GM18508 (cell line): Measurements from ENCODE around the gene RPS6KB2.
"Not testable (repeated sequence)": the region's sequence is repeated elsewhere in the genome, so short reads cannot be mapped to it uniquely, and the experiment has no call there.

Experiments
- ATAC-seq: cut with Tn5 transposase; IDR thresholded peaks from one replicate; pipeline ENCODE4 v1.9.1; 2021; ENCODE audit warnings: moderate number of reproducible peaks; ENCODE audit not compliant: insufficient read depth, unreplicated experiment

The RPS6KB2 gene

DNA sequence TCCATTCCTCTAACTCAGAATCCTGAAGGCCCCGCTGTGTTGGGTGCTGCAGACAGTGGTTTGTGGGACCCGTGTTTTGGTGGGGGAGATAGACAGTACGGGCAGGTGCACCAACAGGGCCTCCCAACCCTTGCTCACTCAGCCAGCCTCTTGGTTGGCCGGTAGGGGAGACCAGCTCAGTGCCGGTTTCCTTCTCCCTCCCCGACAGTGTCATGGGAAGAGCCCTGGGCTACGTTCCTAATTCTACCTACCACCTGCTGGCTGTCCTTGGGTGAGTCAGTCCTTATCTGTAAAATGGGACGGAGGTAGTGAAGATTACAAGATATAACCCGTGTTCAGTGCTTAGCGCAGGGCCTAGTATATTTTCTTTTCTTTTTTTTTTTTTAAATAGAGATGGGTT is 34.9 kb downstream of the RPS6KB2 start:
- no peak for ATAC-seq

DNA sequence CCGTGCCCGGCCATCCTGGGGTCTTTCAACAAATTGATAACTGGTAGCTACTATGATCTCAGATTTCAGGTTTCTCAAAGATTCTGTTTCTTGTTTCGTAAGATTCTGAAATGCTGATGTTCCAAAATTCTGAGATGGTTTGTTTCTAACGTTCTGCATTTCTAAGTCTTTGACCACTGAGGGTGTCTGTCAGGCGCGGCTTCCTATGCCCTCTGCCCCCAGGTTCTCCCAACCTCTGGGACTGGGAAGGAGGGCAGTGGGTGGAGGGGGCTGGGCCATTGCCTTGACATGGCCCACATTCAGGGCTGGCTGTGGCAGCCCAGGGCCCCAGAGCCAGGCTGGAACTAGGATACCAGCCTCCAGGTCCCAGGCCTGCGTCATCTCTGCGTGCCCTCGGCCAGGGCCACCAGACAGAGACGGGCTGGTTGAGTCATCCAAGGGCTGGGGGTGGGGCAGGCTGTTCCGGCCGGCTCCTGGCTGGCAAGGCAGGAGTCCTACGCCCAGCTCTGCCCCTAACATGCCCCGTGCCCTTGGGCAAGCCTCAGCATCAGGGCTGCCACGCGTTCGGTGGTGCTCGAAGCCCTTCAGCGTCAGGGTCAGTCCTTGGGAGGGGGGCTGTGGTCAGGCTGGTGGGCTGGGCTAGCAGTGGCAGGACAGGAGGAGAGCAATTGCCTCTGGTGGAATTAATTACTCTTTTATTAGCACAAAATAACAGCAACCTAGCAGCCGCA is 35.6 kb downstream of the RPS6KB2 start:
- ATAC-seq = no peak

- ATAC-seq = no peak
These were observed 36.3 kb downstream of the RPS6KB2 start for GRCh38 chr11:67464411-67465188.

- ATAC-seq = no peak
These were observed 36.9 kb downstream of the RPS6KB2 start for GRCh38 chr11:67465189-67465510.

DNA sequence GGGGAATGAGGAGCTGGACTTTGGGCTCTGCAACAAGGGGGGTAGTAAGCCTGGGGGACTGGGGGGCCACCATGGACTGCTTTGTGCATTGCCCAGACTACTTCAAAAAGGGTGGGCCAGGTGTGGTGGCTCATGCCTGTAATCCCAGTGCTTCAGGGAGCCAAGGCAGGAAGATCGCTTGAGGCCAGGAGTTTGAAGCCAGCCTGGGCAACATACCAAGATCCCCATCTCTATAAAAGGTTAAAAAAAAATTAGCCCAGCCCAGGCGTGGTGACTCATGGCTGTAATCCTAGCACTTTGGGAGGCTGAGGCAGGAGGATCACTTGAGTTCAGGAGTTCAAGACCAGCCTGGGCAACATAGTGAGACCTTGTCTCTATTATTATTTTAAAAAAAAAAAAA is 37.2 kb downstream of the RPS6KB2 start:
- not testable (repeated sequence) for ATAC-seq

DNA sequence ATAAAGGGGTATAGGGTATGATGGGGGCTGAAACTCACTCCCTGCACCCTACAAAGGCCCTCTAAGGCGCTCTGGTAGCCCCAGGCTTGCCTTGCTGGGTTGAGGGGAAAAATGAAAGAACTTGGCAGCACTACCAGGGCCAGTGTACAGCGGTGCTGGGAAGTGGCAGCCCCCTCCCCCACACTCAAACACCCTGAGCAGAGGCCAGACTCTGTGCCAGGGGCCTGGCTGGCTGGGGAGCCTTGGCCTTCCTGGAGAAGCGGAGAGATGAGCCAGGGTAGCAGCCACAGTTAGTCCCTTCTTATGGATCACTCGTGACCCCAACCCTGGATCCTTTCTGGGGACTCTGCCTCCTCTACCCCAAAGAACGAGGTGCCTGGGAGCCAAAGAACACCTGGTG is 38.1 kb downstream of the RPS6KB2 start:
- no peak for ATAC-seq

- no peak for ATAC-seq
These were observed 38.9 kb downstream of the RPS6KB2 start for GRCh38 chr11:67466962-67467771.

GRCh38 chr11:67468056-67468455 is 39.8 kb downstream of the RPS6KB2 start:
- ATAC-seq = no peak

- ATAC-seq = no peak
These were observed 40.1 kb downstream of the RPS6KB2 start for GRCh38 chr11:67468456-67468758.

- ATAC-seq = no peak
These were observed 40.6 kb downstream of the RPS6KB2 start, which contains the start of gene TMEM134 for GRCh38 chr11:67468759-67469507. Gene TMEM134 (minus strand): TSS chr11:67469251. CDS start chr11:67469192, 59 bp downstream.

DNA sequence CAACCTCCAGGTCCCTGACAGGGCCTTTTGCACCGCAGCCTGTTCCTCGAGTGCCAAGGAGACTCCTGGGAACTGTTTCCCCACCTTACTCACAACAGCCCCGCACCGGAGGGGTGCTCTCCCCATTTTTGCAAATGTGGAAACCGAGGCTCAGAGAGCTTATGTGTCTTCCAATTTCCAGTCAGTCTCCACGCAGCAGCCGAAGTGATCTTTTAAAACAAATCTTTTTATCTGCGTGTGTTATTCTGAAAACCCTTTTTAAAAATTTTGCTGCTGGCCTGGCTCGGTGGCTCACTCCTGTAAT is 41.2 kb downstream of the RPS6KB2 start:
- no peak for ATAC-seq

DNA sequence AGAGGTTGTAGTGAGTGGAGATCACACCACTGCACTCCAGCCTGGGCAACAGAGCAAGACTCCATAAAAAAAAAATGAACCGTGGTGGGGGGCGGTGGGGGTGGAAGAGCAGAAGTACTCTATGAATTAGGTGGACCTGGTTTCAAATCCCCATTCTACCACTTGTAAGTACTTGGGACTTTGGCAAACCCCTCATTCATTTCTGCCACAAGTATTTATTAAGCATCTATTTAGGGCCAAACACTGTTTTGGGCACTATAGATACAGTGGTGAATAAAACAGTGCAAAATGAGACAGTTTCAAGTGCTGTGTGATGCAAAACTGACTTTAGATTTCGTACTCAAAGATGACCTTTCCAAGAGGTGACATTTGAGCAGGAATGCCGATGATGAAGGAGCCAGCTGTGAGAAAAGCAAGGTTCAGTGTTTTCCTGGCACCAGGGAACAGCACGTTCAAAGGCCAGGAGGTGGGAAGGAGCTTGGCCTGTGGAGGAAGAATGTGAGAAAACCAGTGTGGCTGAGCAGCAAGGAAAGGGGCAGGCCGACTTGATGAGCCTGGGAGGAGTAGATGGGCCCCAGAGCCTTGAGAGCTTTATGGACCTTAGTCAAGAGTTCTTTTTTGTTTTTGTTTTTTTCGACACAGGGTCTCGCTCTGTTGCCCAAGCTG is 42.2 kb downstream of the RPS6KB2 start:
- no peak for ATAC-seq

DNA sequence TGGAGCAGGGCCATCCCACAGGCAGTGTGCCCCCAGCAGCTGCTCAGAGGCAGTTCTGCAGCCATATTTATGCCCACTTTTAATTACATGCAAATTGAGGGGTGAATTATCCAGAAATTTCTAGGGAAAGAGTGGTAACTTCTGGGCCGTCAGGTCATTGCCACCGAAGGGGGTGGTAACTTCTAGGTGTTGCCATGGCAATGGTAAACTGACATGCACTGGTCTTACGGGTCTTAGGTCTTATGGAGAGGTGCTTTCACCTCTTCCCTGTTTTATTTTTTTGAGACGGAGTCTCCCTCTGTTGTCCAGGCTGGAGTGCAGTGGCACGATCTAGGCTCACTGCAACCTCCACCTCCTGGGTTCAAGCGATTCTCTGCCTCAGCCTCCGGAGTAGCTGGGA is 44.6 kb downstream of the RPS6KB2 start:
- no peak for ATAC-seq

DNA sequence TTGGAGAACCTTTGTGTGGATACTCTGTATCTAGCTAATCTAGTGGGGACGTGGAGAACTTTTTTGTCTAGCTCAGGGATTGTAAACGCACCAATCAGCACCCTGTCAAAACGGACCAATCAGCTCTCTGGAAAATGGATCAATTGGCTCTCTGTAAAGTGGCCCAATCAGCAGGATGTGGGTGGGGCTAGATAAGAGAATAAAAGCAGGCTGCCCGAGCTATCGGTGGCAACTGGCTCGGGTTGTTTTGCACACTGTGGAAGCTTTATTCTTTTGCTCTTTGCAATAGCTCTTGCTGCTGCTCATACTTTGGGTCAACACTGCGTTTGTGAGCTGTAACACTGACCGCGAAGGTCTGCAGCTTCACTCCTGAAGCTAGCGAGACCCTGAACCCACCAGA is 48.4 kb downstream of the RPS6KB2 start:
- ATAC-seq = not testable (repeated sequence)

- ATAC-seq = not testable (repeated sequence)
These were observed 49.2 kb downstream of the RPS6KB2 start for GRCh38 chr11:67477344-67478050.

DNA sequence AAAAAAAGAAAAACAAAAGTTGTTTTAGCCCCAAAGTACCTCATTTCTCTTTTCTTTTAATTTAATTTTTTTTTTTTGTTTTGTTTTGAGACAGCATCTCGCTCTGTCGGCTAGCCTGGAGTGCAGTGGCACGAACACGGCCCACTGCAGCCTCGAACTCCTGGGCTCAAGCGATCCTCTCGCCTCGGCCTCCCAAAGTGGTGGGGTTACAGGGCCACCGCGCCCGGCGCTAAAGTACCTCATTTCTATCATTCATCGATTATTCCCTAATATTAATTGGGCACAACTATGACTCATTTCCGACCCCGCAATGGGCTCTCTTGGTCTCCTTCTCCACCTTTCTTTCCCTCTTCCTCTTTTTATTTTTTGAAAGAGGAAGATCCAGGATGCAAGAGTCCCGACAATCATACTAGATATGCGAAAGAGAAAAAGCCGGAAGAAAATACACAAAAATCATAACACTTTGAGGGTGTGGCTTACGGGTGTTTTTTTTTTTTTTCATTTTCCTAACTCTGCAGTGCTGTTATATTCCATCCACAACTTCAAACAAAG is 54.1 kb downstream of the RPS6KB2 start:
- ATAC-seq = peak; percentile 1

- ATAC-seq = peak; percentile 44
These were observed 54.8 kb downstream of the RPS6KB2 start, which contains the start of gene AIP for GRCh38 chr11:67482827-67483798. Gene AIP (plus strand): TSS chr11:67483026. CDS start chr11:67483159, 133 bp downstream.
